ENCODE data around the gene MICALL1. TPM values are rescaled to one million over a fixed set of nuclear protein-coding genes. Genes with fewer than 3 reads are reported as not detected.

The MICALL1 gene
- total RNA-seq, 1 donor from 2014 or later, result 43.9 TPM

GRCh38 chr22:37870273-37870672 lies 35.8 kb upstream of the MICALL1 start:
- no peak overlapping the region for H3K4me3 ChIP-seq
- TF ChIP-seq CTCF (IDR thresholded peaks at IDR 0.05), result no peak
- no peaks in the 10 kb centered on the region for H3K4me1 ChIP-seq
- intact Hi-C loops (cut with DNase I), result no loop called here
- no peaks in the 10 kb centered on the region for H3K9me3 ChIP-seq
- H3K36me3 ChIP-seq, result peaks cover 73 to 87% of the 10 kb centered on the region in 2 donors
- H3K27ac ChIP-seq, result no peak overlapping the region
- H3K27me3 ChIP-seq, result no peaks in the 10 kb centered on the region
- no peak for DNase-seq (ENCODE audit: low spot score in 2 of 2)

- no peak for TF ChIP-seq CTCF (IDR thresholded peaks at IDR 0.05)
- Histone ChIP-seq H3K27me3 (no peaks in the 10 kb centered on the region), H3K36me3 (peaks cover 67% of the 10 kb centered on the region in 2 donors), H3K27ac (no peak overlapping the region), H3K4me1 (peaks cover 3 to 4% of the 10 kb centered on the region in 2 donors), H3K9me3 (no peaks in the 10 kb centered on the region), H3K4me3 (no peak overlapping the region)
- intact Hi-C loops (cut with DNase I), result no loop called here
- no peak for DNase-seq (ENCODE audit: low spot score in 2 of 2)
These were observed 25.2 kb upstream of the MICALL1 start for GRCh38 chr22:37880668-37881440.

DNA sequence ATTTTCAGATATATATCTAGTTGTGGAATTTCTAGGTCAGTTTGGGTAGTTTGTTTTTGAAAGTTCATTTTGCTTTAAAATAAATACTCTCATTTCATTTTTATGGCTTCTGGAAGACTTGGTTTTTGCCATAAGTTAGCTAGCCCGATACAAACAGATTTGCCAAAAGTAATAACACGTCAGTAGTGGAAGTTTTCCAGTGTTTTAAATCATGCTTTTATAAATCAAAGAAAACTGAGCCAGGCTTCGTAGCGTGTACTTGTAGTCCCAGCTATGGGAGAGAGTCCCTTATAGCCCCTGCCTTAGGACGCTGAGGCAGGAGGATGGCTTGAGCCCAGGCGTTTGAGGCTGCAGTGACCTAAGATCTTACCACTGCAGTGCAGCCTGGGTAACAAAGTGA lies 21.7 kb upstream of the MICALL1 start:
- no peaks in the 10 kb centered on the region for H3K9me3 ChIP-seq
- intact Hi-C loops (cut with DNase I), result no loop called here
- no peak for DNase-seq (ENCODE audit: low spot score in 2 of 2)
- peak overlapping the region; percentile 33 to 51 for H3K27ac ChIP-seq
- peaks cover 3 to 4% of the 10 kb centered on the region in 2 donors for H3K4me1 ChIP-seq
- no peak for TF ChIP-seq CTCF (IDR thresholded peaks at IDR 0.05)
- peaks cover 58% of the 10 kb centered on the region in 2 donors for H3K36me3 ChIP-seq
- H3K4me3 ChIP-seq, result no peak overlapping the region
- no peaks in the 10 kb centered on the region for H3K27me3 ChIP-seq

GRCh38 chr22:37887584-37888378 lies 18.3 kb upstream of the MICALL1 start:
- H3K27ac ChIP-seq, result no peak overlapping the region
- intact Hi-C loops (cut with DNase I), result no loop called here
- TF ChIP-seq CTCF (IDR thresholded peaks at IDR 0.05), result peak in 1 of 3 experiments; percentile 48
- H3K4me1 ChIP-seq, result peaks cover 8% of the 10 kb centered on the region in 2 donors
- peaks cover 32 to 43% of the 10 kb centered on the region in 2 donors for H3K36me3 ChIP-seq
- no peak overlapping the region for H3K4me3 ChIP-seq
- H3K9me3 ChIP-seq, result no peaks in the 10 kb centered on the region
- H3K27me3 ChIP-seq, result no peaks in the 10 kb centered on the region
- no peak for DNase-seq (ENCODE audit: low spot score in 2 of 2)

DNA sequence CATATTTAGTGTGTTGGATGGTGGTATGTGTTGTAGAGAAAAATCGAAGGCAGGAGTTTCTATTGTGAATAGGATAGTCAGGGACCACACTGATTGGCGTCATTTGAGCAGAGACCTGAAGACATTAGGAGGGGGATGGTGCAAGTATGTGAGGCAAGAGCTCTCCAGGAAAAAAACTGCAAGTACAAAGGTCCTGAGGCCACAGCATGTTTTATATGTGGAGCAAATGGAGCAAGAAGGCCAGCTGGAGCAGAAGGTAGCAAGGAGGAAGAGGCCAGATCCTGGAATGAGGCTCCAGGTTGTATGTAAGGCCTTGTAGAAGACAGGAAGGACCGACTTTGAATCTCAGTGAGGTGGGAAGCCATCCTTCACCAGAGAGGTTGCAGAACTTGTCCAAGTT lies 14.2 kb upstream of the MICALL1 start:
- Histone ChIP-seq H3K36me3 (peaks cover 28 to 36% of the 10 kb centered on the region in 2 donors), H3K9me3 (no peaks in the 10 kb centered on the region), H3K4me1 (peaks cover 9 to 23% of the 10 kb centered on the region in 2 donors), H3K4me3 (no peak overlapping the region), H3K27ac (peak overlapping the region; percentile 48 to 75), H3K27me3 (no peaks in the 10 kb centered on the region)
- no peak for DNase-seq (ENCODE audit: low spot score in 2 of 2)
- TF ChIP-seq CTCF (IDR thresholded peaks at IDR 0.05), result no peak
- intact Hi-C loops (cut with DNase I), result loop anchor here (5.0 kb wide), 1 partner anchor 40 kb away; no protein-coding TSS in a partner anchor

Data from ascending aorta (tissue), 2 donors.